ENCODE results near the gene CDC42BPG.
A peak's percentile ranks its signal among the peaks of the same experiment; 100 is the strongest.

Gene CDC42BPG

GRCh38 chr11:64843686-64844329 lies 645 bp downstream of the CDC42BPG start:
- Histone ChIP-seq H3K36me3 (ENCODE audit: control insufficient read depth in 2 of 2, insufficient read depth in 2 of 2, low read length in 2 of 2) (peaks cover 10 to 15% of the 10 kb centered on the region in 2 donors), H3K9me3 (ENCODE audit: control insufficient read depth in 2 of 2, low read length in 2 of 2) (no peaks in the 10 kb centered on the region), H3K4me3 (ENCODE audit: low read length in 2 of 2) (peak overlapping the region; percentile 76 to 88), H3K4me1 (ENCODE audit: control insufficient read depth in 2 of 2, insufficient read depth in 2 of 2, low read length in 2 of 2) (peaks cover 29 to 39% of the 10 kb centered on the region in 2 donors), H3K27ac (ENCODE audit: low read depth in 2 of 2, low read length in 2 of 2) (peak overlapping the region; percentile 86 to 87), H3K9ac (ENCODE audit: low read depth in 1 of 2, low read length in 2 of 2) (peak overlapping the region; percentile 79 to 81), H3K27me3 (ENCODE audit: control insufficient read depth in 2 of 2, insufficient read depth in 2 of 2, low read length in 2 of 2) (no peaks in the 10 kb centered on the region)

DNA sequence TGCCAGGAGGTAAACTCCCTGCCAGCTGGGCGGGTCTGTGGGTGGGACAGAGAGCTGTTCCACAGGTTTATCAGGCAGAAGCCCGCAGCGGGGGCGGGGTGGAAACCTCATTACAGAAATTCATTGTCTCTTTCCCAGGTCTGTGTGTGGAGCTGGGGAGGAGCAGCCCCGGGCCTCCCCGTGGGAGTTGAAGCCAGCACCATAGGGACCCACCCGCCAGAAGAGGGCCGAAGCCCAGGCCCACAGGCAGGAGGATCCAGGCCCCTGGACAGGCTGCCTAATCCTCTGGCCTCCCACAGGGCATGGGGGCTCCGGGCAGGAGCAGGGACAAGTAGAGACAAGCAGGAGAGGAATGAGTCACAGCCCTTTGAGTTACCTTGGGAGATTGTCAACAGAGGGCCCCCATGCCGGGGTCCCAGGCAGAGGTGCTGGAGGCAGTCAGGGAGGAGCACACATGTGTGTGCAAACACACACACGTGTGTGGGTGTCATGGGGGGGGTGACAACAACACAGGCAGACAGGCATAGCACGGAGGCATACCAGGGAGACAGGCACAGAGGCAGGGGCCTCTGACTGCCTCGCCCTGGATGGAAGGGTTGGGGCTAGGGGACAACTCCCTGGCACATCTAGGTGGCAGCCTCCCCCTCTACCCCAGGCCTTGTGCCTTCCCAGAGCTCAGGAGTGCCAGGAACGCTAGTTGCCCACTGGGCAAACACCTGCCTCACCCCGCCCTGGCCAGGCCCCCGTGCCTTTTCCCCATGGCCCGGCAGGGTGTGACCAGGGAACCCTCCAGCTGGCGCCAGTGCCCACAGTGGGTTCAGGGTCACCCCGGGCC lies 1.4 kb downstream of the CDC42BPG start:
- Histone ChIP-seq H3K27me3 (ENCODE audit: control insufficient read depth in 2 of 2, insufficient read depth in 2 of 2, low read length in 2 of 2) (no peaks in the 10 kb centered on the region), H3K4me1 (ENCODE audit: control insufficient read depth in 2 of 2, insufficient read depth in 2 of 2, low read length in 2 of 2) (peaks cover 22 to 31% of the 10 kb centered on the region in 2 donors), H3K4me3 (ENCODE audit: low read length in 2 of 2) (peak overlapping the region; percentile 76 to 88), H3K9ac (ENCODE audit: low read depth in 1 of 2, low read length in 2 of 2) (peak overlapping the region; percentile 60 to 81), H3K36me3 (ENCODE audit: control insufficient read depth in 2 of 2, insufficient read depth in 2 of 2, low read length in 2 of 2) (peaks cover 15 to 20% of the 10 kb centered on the region in 2 donors), H3K27ac (ENCODE audit: low read depth in 2 of 2, low read length in 2 of 2) (peak overlapping the region; percentile 56 to 87), H3K9me3 (ENCODE audit: control insufficient read depth in 2 of 2, low read length in 2 of 2) (no peaks in the 10 kb centered on the region)

DNA sequence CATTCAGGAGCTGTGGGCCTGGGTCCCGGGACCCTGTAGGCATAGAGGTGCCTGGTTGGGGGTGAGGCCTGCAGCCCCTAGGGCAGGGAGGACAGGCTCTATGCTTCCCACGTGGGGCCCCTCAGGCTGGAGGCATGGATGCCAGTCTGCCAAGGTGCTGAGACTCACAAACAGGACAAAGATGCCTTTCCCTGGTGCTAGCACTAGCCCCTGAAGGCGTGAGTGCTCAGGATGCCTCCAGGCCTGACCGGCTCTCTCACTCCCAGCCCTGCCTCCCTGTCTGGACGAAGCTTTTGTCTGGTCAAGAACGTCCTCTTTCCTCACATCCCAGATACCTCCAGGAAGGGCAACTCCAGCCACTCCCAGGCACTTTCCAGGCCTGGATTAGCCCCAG lies 2.1 kb downstream of the CDC42BPG start:
- Histone ChIP-seq H3K4me3 (ENCODE audit: low read length in 2 of 2) (no peak overlapping the region), H3K9ac (ENCODE audit: low read depth in 1 of 2, low read length in 2 of 2) (peak overlapping the region in 1 of 2 donors; percentile 81), H3K4me1 (ENCODE audit: control insufficient read depth in 2 of 2, insufficient read depth in 2 of 2, low read length in 2 of 2) (peaks cover 17 to 25% of the 10 kb centered on the region in 2 donors), H3K27ac (ENCODE audit: low read depth in 2 of 2, low read length in 2 of 2) (peak overlapping the region; percentile 6 to 56), H3K27me3 (ENCODE audit: control insufficient read depth in 2 of 2, insufficient read depth in 2 of 2, low read length in 2 of 2) (no peaks in the 10 kb centered on the region), H3K9me3 (ENCODE audit: control insufficient read depth in 2 of 2, low read length in 2 of 2) (no peaks in the 10 kb centered on the region), H3K36me3 (ENCODE audit: control insufficient read depth in 2 of 2, insufficient read depth in 2 of 2, low read length in 2 of 2) (peaks cover 19 to 23% of the 10 kb centered on the region in 2 donors)

DNA sequence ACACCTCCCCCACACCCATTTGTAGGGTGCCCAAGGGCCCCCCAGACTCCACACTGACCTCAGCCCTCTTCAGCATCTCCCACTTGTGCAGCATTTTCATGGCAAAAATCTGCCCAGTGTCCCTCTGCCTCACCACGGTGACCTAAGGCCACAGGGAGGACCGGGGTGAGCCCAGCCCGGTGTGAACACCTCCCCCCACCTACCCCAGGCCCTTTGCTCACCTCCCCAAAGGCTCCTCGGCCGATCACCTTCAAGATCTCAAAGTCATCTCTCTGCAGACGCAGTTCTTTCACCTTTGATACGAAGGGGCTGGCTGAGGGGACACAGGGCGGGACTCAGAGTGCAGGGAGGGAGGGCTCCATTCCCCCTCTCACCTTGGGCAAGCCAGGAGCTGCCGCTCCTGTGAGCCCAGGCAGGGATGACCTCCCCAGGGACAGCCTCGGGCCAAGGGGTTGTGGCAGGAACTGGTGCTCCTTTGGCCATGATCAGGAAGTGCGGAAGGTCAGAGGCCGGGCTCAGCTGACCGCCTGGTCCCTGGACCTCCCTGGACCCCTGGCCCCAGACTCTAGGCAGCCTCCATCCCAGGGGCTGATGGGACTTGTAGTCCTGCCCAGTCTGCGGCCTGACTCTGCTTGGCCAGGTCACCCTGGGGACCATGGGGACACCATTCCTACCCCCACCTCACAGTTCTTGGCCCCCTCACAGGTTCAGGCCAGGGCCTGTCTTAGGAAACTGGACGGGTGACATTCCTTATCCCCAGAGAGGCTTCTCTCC lies 2.7 kb downstream of the CDC42BPG start:
- H3K4me1 ChIP-seq (ENCODE audit: control insufficient read depth in 2 of 2, insufficient read depth in 2 of 2, low read length in 2 of 2) = peaks cover 11 to 19% of the 10 kb centered on the region in 2 donors
- no peak overlapping the region for H3K4me3 ChIP-seq (ENCODE audit: low read length in 2 of 2)
- H3K9ac ChIP-seq (ENCODE audit: low read depth in 1 of 2, low read length in 2 of 2) = no peak overlapping the region
- H3K27ac ChIP-seq (ENCODE audit: low read depth in 2 of 2, low read length in 2 of 2) = no peak overlapping the region
- H3K36me3 ChIP-seq (ENCODE audit: control insufficient read depth in 2 of 2, insufficient read depth in 2 of 2, low read length in 2 of 2) = peaks cover 19 to 25% of the 10 kb centered on the region in 2 donors
- no peaks in the 10 kb centered on the region for H3K9me3 ChIP-seq (ENCODE audit: control insufficient read depth in 2 of 2, low read length in 2 of 2)
- H3K27me3 ChIP-seq (ENCODE audit: control insufficient read depth in 2 of 2, insufficient read depth in 2 of 2, low read length in 2 of 2) = no peaks in the 10 kb centered on the region

DNA sequence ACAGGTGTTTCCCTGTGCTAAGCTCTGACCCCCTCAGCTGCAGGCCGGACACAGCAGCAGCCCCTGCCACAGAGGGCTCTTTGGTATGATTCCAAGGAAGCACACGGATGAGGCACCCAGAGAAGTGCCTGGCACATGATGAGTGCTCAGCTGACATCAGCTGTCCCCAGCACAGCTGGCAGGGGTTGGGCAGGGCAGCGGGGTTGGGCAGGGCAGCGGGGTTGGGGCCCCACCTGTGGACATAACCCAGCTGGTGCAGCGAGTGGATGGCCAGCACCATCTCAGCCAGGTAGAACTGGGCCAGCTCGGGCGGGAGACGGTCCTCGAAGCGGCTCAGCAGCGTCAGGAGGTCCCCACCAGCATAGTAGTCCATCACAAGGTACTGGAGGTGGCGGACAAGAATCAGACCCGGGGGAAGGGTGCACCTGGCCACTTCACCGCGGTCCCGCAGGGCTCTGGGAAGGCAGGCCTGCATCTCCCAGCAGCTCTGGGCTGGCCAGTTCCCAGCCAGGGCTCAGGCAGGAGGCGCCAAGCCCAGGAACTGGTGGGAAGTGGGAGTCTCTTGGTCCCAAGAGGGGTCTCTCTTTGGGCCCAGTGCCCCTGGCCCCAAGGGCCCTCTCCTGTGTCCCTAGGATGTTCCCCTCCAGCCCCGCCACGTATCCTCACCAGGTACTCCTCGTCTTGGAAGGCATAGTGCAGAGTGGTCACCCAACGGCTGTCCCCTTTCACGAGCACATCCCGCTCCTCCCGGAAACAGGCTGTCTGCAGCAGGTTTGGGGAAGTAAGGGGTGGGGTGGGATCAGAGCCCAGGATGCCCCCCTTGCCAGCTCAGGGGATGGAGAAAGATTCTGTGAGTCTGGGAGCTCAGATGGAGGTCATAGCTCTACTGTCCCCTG lies 4.3 kb downstream of the CDC42BPG start:
- Histone ChIP-seq H3K4me3 (ENCODE audit: low read length in 2 of 2) (no peak overlapping the region), H3K27ac (ENCODE audit: low read depth in 2 of 2, low read length in 2 of 2) (no peak overlapping the region), H3K9ac (ENCODE audit: low read depth in 1 of 2, low read length in 2 of 2) (no peak overlapping the region), H3K4me1 (ENCODE audit: control insufficient read depth in 2 of 2, insufficient read depth in 2 of 2, low read length in 2 of 2) (peaks cover 9 to 18% of the 10 kb centered on the region in 2 donors), H3K27me3 (ENCODE audit: control insufficient read depth in 2 of 2, insufficient read depth in 2 of 2, low read length in 2 of 2) (no peaks in the 10 kb centered on the region), H3K9me3 (ENCODE audit: control insufficient read depth in 2 of 2, low read length in 2 of 2) (no peaks in the 10 kb centered on the region), H3K36me3 (ENCODE audit: control insufficient read depth in 2 of 2, insufficient read depth in 2 of 2, low read length in 2 of 2) (peaks cover 23 to 31% of the 10 kb centered on the region in 2 donors)

GRCh38 chr11:64839335-64839734 lies 5.1 kb downstream of the CDC42BPG start:
- Histone ChIP-seq H3K4me1 (ENCODE audit: control insufficient read depth in 2 of 2, insufficient read depth in 2 of 2, low read length in 2 of 2) (peaks cover 8 to 16% of the 10 kb centered on the region in 2 donors), H3K9ac (ENCODE audit: low read depth in 1 of 2, low read length in 2 of 2) (no peak overlapping the region), H3K4me3 (ENCODE audit: low read length in 2 of 2) (no peak overlapping the region), H3K27me3 (ENCODE audit: control insufficient read depth in 2 of 2, insufficient read depth in 2 of 2, low read length in 2 of 2) (no peaks in the 10 kb centered on the region), H3K36me3 (ENCODE audit: control insufficient read depth in 2 of 2, insufficient read depth in 2 of 2, low read length in 2 of 2) (peaks cover 28 to 31% of the 10 kb centered on the region in 2 donors), H3K9me3 (ENCODE audit: control insufficient read depth in 2 of 2, low read length in 2 of 2) (no peaks in the 10 kb centered on the region), H3K27ac (ENCODE audit: low read depth in 2 of 2, low read length in 2 of 2) (no peak overlapping the region)

DNA sequence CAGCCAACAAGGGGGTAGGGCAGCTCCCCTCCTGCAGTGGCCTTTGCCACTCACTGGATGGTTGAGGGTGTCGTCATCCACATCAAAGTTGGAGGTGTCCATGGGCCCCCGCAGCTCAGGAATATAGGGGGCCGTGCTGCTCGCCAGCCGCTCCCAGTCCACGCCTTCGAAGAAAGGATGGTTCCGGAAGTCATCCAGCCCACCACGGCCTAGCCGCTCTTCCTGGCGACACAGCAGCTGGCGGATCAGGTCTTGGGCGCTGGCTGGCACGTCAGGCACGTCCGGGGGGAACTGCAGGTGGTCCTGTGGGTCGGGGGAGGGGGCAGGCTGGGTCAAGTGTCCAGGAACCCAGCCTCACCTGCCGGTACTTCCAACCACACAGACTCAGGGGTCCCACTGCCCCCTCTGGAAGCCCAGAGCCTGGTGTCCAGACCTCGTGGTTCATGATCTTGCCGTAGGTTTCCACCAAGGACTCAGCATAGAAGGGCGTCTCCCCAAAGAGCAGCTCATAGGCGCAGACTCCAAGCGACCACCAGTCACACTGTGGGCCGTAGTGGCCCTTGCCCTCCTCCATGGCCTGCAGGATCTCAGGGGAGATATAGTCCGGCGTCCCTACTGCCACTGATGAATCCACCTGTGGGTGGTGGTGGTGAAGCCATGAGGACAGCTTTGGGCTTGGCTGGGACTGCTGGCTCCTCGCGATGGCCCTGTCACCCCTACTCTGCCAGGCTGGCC lies 5.7 kb downstream of the CDC42BPG start:
- Histone ChIP-seq H3K4me3 (ENCODE audit: low read length in 2 of 2) (no peak overlapping the region), H3K4me1 (ENCODE audit: control insufficient read depth in 2 of 2, insufficient read depth in 2 of 2, low read length in 2 of 2) (peaks cover 8 to 16% of the 10 kb centered on the region in 2 donors), H3K9me3 (ENCODE audit: control insufficient read depth in 2 of 2, low read length in 2 of 2) (no peaks in the 10 kb centered on the region), H3K9ac (ENCODE audit: low read depth in 1 of 2, low read length in 2 of 2) (no peak overlapping the region), H3K36me3 (ENCODE audit: control insufficient read depth in 2 of 2, insufficient read depth in 2 of 2, low read length in 2 of 2) (peaks cover 31 to 34% of the 10 kb centered on the region in 2 donors), H3K27me3 (ENCODE audit: control insufficient read depth in 2 of 2, insufficient read depth in 2 of 2, low read length in 2 of 2) (no peaks in the 10 kb centered on the region), H3K27ac (ENCODE audit: low read depth in 2 of 2, low read length in 2 of 2) (no peak overlapping the region)

- H3K27ac ChIP-seq (ENCODE audit: low read depth in 2 of 2, low read length in 2 of 2) = no peak overlapping the region
- H3K4me1 ChIP-seq (ENCODE audit: control insufficient read depth in 2 of 2, insufficient read depth in 2 of 2, low read length in 2 of 2) = peaks cover 3 to 11% of the 10 kb centered on the region in 2 donors
- no peaks in the 10 kb centered on the region for H3K9me3 ChIP-seq (ENCODE audit: control insufficient read depth in 2 of 2, low read length in 2 of 2)
- no peak overlapping the region for H3K4me3 ChIP-seq (ENCODE audit: low read length in 2 of 2)
- no peaks in the 10 kb centered on the region for H3K27me3 ChIP-seq (ENCODE audit: control insufficient read depth in 2 of 2, insufficient read depth in 2 of 2, low read length in 2 of 2)
- H3K9ac ChIP-seq (ENCODE audit: low read depth in 1 of 2, low read length in 2 of 2) = no peak overlapping the region
- peaks cover 36 to 42% of the 10 kb centered on the region in 2 donors for H3K36me3 ChIP-seq (ENCODE audit: control insufficient read depth in 2 of 2, insufficient read depth in 2 of 2, low read length in 2 of 2)
Observed at GRCh38 chr11:64837887-64838351, 6.5 kb downstream of the CDC42BPG start.

Measured in mucosa of rectum (tissue), 2 donors.